CD1c-positive myeloid dendritic cell (primary cell): ENCODE results near the gene MLC1.

Experiments
- DNase-seq: peaks from one replicate; pipeline ENCODE4 v3.0.0-alpha.2; 2016; ENCODE audit errors: extremely low spot score

The MLC1 gene

GRCh38 chr22:50016308-50016987 lies 68.8 kb downstream of the MLC1 start:
- no peak for DNase-seq

GRCh38 chr22:50015451-50016307 lies 69.5 kb downstream of the MLC1 start:
- no peak for DNase-seq

DNA sequence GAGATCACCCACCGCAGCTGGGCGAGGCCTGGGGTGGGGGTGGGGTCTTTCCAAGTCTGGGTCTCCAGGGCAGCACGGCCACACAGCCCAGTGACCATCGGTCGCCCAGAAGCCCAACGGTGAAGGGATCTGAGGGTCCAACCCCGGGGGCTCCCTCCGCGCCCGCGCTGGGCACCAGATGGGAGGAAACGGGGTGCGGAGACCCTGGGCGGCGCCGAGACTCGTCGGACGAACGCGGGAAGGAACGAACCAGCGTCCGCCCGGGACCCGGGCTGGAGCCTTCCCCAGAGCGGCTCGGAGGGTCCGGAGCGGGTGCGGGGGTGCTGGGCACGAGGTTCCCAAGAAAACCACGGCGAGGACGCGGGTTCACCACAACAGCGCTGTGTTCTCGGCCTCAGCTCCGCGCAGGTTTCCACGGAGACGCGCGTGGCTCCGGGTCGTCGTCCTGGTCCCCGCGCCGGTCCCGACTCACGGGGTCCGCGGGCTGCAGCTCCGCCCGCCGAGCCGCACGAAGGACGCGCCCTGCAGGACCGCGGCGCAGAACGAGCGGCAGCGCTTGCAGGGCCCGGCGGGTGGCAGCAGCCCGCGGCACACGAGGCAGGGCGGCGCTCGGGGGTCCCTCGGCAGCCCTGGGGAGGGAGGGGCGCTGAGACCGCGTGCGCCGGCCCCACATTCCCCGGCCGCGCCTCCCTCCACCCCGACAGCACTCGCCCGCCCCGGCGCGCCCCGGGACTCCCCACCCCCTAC lies 70.4 kb downstream of the MLC1 start:
- no peak for DNase-seq

DNA sequence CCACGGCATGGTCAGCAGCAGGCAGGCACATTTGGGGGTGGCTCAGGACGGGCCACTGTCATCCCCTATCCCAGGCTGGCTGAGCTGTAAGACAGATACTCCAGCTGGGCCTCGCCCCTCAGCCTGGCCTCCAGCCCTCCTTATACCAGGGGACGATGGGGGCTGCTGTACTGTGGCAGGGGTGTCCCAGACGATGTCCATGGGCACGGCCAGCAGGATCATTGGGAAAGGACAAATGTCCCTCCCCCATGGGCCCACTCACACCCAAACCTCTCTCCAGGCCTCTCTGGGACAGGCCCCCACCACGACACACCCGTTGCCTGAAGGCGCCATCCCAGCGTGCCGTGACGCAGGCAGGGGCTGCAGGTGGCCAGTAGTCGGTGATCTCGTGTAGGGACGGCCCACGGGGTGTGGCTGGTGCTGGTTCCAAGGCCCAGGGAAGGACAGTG lies 71.1 kb downstream of the MLC1 start:
- DNase-seq = no peak

DNA sequence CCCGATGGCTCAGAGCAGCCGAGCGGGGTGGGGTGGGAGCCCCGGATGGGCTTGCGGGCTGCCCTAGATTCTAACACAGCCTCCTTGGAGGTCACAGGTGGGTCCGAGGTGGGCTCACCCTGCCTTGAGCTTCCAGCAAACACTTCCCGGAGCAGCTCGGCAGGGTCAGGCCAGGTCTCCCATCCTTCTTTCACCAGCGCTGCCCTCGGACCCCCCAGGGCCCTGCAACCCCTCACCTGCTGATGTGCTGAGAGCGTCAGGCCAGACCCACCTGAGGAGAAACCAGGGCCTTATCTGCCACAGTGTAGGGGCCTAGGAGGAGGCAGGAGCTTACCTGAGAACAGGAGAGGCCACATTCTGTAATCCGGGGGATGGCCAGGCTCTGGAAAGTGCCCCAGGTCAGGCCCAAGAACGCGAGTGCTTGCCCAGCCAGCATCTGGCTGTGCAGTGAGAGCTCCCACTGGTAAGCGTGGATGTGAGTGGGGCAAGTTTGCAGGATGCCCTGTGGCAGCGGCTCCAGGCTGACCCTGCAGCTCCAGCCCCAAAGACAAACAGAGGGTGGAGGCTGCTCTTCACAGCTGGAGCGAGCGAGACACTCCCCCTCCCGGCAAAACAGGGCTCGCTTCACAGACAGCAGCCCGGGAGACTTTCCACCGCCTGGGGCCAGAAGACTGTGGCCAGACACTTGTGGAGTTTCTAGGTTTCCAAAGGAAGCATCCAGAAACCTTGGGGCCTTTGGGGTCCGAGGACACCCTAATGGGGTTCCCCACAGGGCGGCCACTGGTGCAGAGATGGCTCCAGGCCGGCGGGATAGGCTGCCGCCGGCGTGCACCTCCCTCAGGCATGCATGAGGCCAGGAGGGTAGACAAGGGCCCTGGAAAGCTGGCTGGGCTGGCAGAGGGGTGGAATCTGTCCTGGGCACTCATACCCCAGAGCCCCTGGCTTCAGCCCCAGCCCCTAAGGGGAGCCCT lies 72.7 kb downstream of the MLC1 start, which contains the start of gene IL17REL:
IL17REL (minus strand) TSS at position 555 of the 971 bp plus-strand sequence; CDS start at position 436, 119 bp downstream.
- no peak for DNase-seq

- no peak for DNase-seq
Observed at GRCh38 chr22:50011447-50012210, 73.6 kb downstream of the MLC1 start.

- DNase-seq = peak; percentile 24
Observed at GRCh38 chr22:50010676-50011446, 74.4 kb downstream of the MLC1 start.

- no peak for DNase-seq
Observed at GRCh38 chr22:50009765-50010675, 75.2 kb downstream of the MLC1 start.
